Measurements from ENCODE around the gene GLIPR1L2.

- TF ChIP-seq CTCF (IDR thresholded peaks at IDR 0.05) (no peak), POLR2A (IDR thresholded peaks at IDR 0.05) (no peak)
Measured at GRCh38 chr12:75444429-75445136, 53.7 kb downstream of the GLIPR1L2 start.

All from ovary (tissue), 3 donors.